MG63 (cell line): ENCODE data around the gene CGREF1. TPM values are rescaled to one million over a fixed set of nuclear protein-coding genes. Genes with fewer than 3 reads are reported as not detected.

Source experiments
- DNase-seq: peaks from one replicate; pipeline ENCODE4 v3.0.0-alpha.2; 2020
- H3K27me3 ChIP-seq: fragments of 250-450 bp; sonication (Bioruptor Pico); 2 replicates; pipeline ENCODE4 v1.5.1; 2020; ENCODE audit warnings: mild to moderate bottlenecking, moderate library complexity
- H3K36me3 ChIP-seq: fragments of 250-450 bp; sonication (Bioruptor Pico); 2 replicates; pipeline ENCODE4 v1.5.1; 2020; ENCODE audit warnings: mild to moderate bottlenecking, moderate library complexity
- H3K4me3 ChIP-seq: fragments of 250-450 bp; sonication (Bioruptor Pico); 2 replicates; pipeline ENCODE4 v1.5.1; 2020; ENCODE audit warnings: mild to moderate bottlenecking, moderate library complexity
- H3K9me3 ChIP-seq: fragments of 250-450 bp; sonication (Bioruptor Pico); 2 replicates; pipeline ENCODE4 v1.5.1; 2020; ENCODE audit warnings: mild to moderate bottlenecking, moderate library complexity
- total RNA-seq: library from RNA; depleted of rRNA; stranded (reverse); fragments of >200 nt; shearing (Covaris generic); gene quantifications from 2 replicates; pipeline ENCODE4 v1.2.3, GENCODE V29; 2014; ENCODE audit warnings: low replicate concordance; rRNA removed

Gene CGREF1
- total RNA-seq, 1 experiment from 2014 or later: 29.1 TPM

- H3K9me3 ChIP-seq: no peaks in the 10 kb centered on the region
- H3K36me3 ChIP-seq: peaks cover 18% of the 10 kb centered on the region
- H3K4me3 ChIP-seq: peak within 1 kb of the TSS; percentile 81
- peak; percentile 92 for DNase-seq
- no peaks in the 10 kb centered on the region for H3K27me3 ChIP-seq
Observed at GRCh38 chr2:27050996-27051901, 67.7 kb downstream of the CGREF1 start, which contains the start of gene AGBL5. Gene AGBL5 (plus strand): TSS chr2:27051668. CDS start chr2:27052959, 1,291 bp downstream.

Other genes with a start within 250 kb of the CGREF1 start
- gene MAPRE3, start 148.5 kb downstream of the CGREF1 start, total RNA-seq: 4.8 and 7.9 TPM in 2 replicates
- 35.7 and 47.2 TPM in 2 replicates for gene TMEM214, start 86.2 kb downstream of the CGREF1 start, total RNA-seq
- gene AGBL5, start 67.5 kb downstream of the CGREF1 start, total RNA-seq: 19.0 and 26.0 TPM in 2 replicates
- gene OST4, start 47.5 kb downstream of the CGREF1 start, total RNA-seq: 260 and 483 TPM in 2 replicates
- gene EMILIN1, start 40.5 kb downstream of the CGREF1 start, total RNA-seq: 91.6 and 144 TPM in 2 replicates
- 1.8 and 5.0 TPM in 2 replicates for gene KHK, start 32.4 kb downstream of the CGREF1 start, total RNA-seq
- gene ABHD1, start 4.7 kb upstream of the CGREF1 start, total RNA-seq: not detected in 2 replicates
- gene PREB, start 15.5 kb upstream of the CGREF1 start, total RNA-seq: 60.5 and 84.3 TPM in 2 replicates
- not detected in 2 replicates for gene PRR30, start 20.3 kb upstream of the CGREF1 start, total RNA-seq
- not detected in 2 replicates for gene TCF23, start 29.9 kb upstream of the CGREF1 start, total RNA-seq
- 186 and 199 TPM in 2 replicates for gene ATRAID, start 92.9 kb upstream of the CGREF1 start, total RNA-seq
- 6.2 and 15.1 TPM in 2 replicates for gene SLC5A6, start 93.1 kb upstream of the CGREF1 start, total RNA-seq
- gene CAD, start 98.2 kb upstream of the CGREF1 start, total RNA-seq: 18.7 and 38.9 TPM in 2 replicates
- not detected in 2 replicates for gene SLC30A3, start 143.9 kb upstream of the CGREF1 start, total RNA-seq
- gene DNAJC5G, start 156.3 kb upstream of the CGREF1 start, total RNA-seq: not detected in 2 replicates
- gene TRIM54, start 163.3 kb upstream of the CGREF1 start, total RNA-seq: 2.1 TPM in 1 of 2 replicates, not detected in the other
- gene UCN, start 189.3 kb upstream of the CGREF1 start, total RNA-seq: 1.3 TPM in 1 of 2 replicates, not detected in the other
- 66.5 and 72.4 TPM in 2 replicates for gene MPV17, start 204.0 kb upstream of the CGREF1 start, total RNA-seq
- gene GTF3C2, start 237.6 kb upstream of the CGREF1 start, total RNA-seq: 53.5 and 56.5 TPM in 2 replicates